GM19467 (cell line): Measurements from ENCODE around the gene AIF1.
"Not testable (repeated sequence)": the region's sequence is repeated elsewhere in the genome, so short reads cannot be mapped to it uniquely, and the experiment has no call there.

Experiments
- ATAC-seq: cut with Tn5 transposase; IDR thresholded peaks from one replicate; pipeline ENCODE4 v1.9.1; 2021; ENCODE audit warnings: mild to moderate bottlenecking, moderate library complexity; ENCODE audit not compliant: unreplicated experiment

The AIF1 gene

GRCh38 chr6:31580807-31581433 is 34.1 kb upstream of the AIF1 start:
- peak; percentile 51 for ATAC-seq

DNA sequence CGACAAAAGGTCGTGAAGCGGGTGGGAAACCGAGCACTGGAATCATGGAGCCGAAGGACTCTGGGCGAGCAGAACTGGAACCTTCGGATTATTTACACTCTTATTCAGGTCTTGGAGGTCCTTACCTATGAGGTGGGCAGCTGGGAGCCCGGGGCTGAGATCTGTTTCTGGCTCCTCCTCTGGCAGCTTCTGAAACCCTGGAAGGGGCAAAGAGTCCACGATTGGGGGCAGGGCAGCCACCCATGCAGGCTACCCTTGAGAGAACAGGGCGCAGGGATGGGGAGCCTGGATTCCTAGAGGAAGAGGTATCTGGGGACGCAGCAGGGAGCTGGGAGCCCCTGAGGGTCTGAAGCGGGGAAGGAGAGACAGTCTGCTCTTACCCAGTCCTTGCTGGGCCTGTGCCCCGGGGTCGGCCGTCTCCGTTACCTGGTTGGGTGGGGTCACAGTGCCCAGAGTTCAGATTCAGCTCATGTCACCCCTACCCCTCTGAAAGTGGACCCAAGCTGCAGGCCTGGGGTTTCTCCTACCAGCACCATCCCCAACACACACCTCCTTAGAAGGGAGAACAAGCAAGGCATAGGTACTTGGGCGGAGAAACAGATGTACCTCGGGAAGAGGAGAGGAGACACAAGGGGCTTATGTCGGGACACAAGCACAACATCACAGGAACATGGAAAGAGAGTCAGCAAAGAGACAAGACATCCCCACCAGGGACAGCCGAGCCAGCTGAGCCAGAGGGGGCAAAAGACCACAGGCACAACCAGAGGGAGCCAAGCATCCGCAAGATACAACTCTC is 33.4 kb upstream of the AIF1 start:
- ATAC-seq: no peak

GRCh38 chr6:31582230-31582643 is 32.8 kb upstream of the AIF1 start, which contains the start of gene LTB:
Gene LTB (minus strand): TSS chr6:31582424. CDS start chr6:31582417, 7 bp downstream.
- no peak for ATAC-seq

DNA sequence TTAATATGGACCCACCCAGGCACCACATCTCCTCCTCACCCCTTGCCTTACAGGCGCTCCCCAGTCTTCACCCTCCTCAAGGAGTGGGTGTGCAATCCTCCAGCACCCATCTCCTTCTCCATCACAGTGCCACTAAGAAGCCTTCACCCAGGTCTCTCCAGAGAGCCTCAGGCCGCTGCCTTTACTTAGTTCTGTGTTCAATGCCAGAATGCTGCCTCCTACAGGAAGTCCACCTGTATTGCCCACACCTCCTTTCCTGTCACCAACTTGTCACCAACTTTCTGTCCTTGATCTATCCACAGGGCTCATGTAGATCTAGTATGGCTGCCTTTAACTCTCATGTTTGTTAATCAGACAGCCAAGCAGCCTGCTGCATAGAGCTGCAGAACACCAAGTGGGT is 29.5 kb upstream of the AIF1 start:
- ATAC-seq: no peak

- no peak for ATAC-seq
Measured at GRCh38 chr6:31586008-31586407, 29.0 kb upstream of the AIF1 start, which contains the start of gene LST1. Gene LST1 (plus strand): TSS chr6:31586277. CDS start chr6:31587300, 1,023 bp downstream.

DNA sequence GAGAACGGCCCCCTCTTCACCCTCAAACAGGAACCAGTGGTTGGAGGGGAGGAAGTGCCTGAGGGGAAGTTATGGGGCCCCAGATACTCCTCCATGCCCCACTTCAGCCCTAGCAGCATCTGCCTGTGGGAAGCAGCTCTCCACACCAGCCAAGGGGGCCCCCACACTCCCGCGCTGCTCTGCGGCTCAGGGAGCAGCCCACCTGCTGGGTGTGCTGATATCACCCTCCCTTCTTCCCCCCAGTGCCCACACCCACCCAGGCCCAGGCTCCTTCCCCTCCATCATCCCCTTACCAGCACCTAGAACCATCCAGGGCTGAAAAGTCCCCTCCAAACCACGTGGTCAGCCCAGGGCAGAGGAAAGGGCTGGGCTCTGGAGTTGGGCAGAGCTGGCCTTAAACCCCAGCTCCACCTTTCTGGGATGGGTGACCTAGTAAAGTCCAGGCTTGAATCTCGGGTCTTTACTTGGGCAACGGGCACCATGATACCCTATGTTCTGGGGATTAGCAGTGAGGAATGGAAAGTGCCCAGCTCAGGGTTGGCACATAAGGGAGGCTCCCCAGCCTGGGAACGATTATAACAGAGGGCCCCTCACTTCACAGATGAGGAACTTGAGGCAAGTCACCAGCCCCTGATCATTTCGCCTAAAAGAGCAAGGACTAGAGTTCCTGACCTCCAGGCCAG is 28.3 kb upstream of the AIF1 start:
- ATAC-seq: no peak

- no peak for ATAC-seq
Measured at GRCh38 chr6:31587791-31588777, 26.9 kb upstream of the AIF1 start.

DNA sequence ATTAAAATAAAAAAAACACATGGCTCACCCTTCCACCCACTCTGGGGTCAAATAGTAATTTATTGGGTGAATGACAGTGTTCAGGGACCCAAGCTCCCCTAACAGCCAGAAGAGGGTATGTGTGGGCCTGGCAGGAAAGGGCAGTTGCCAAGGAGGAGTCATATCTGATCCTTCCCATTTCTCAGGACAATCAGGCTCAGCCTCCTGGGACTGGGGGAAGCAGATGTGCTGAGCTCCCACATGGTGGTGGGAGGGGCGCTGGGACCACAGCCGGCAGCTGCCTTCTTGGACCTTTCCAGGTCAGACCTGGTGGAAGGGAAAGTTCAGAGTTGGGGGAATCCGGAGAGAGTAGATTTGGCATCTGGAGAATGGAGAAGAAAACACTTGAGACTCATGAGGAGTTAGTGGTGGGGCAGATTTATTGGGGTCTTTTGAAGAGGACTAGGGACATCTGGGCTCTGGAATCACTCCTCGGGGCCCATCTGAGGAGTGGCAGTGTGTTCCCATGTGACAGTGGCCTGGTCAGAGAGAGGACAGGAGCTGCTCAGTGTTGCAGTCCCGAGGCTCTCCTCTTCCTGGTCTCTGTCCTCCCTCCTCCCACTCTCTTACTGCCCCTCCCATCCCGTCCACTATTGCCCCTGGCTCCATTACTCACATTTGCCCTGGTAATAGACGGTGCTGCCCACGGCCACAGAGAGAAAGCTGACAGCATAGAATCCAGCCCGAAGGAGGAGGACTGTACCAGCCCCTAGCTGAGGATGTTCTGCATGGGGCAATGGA is 26.0 kb upstream of the AIF1 start:
- ATAC-seq: no peak

- not testable (repeated sequence) for ATAC-seq
Measured at GRCh38 chr6:31590691-31591090, 24.3 kb upstream of the AIF1 start.

GRCh38 chr6:31592396-31592771 is 22.6 kb upstream of the AIF1 start:
- no peak for ATAC-seq

GRCh38 chr6:31597006-31597405 is 18.0 kb upstream of the AIF1 start:
- ATAC-seq: no peak

GRCh38 chr6:31607317-31607716 is 7.7 kb upstream of the AIF1 start:
- no peak for ATAC-seq

DNA sequence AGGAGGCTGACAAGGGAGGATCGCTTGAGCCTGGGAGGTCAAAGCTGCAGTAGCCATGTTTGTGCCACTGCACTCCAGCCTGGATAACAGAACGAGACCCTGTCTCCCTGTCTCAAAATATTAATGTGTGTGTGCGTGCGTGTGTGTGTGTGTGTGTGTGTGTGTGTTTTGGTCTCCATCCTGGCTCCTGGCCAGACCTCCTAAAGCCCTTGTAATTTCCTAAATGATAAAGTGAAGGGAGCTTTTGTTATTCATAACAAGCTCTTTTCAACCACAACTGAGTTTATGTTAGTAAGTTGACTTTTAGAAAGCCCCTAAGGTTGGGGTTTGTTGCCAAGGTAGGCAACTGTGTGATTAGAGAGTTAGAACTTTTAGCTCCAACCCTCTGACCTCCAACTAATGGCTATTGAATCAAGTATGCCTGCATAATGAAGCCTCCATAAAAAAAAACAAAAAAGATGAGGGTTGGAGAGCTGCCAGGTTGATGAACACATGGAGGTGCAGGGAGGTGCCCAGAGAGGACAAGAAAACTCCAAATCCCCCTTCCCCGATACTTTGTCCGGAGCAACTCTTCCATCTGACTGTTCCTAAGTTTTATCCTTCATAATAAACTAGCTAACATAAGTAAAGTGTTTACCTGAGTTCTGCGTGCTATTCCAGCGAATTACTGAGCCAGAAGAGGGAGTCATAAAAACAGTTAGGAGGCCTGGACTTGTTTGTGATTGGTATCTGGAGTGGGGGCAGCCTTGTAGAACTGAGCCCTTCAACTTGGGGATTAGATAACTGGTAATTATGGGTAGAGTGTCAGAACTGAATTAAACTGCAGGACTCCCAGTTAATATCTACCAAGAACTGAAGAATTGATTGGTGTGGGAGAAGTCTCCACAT is 5.3 kb upstream of the AIF1 start:
- no peak for ATAC-seq

GRCh38 chr6:31610968-31611367 is 4.1 kb upstream of the AIF1 start:
- ATAC-seq: no peak

- ATAC-seq: no peak
Measured at GRCh38 chr6:31614075-31614619, 887 bp upstream of the AIF1 start.

- no peak for ATAC-seq
Measured at GRCh38 chr6:31615748-31616147, 714 bp downstream of the AIF1 start.

DNA sequence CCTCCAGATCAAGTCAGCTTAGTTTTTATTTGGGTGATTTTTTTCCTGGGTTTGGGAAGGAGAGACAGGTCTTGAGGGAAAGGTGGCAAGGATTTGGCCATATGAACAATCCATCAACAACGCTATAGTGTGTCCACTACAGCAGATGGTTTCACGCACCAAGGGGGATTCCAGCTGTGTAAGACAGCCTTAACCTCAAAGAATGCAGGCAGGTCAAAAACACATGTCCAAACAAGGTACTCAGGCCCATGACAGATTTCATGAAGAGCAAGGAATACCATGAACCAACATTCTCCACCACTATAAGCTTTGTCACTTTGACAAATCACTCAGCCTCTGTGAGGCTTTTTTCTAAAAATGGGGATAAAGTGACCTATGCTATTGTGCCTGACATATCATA is 2.0 kb downstream of the AIF1 start:
- no peak for ATAC-seq

- peak; percentile 71 for ATAC-seq
Measured at GRCh38 chr6:31619805-31620585, 5.0 kb downstream of the AIF1 start.
